ENCODE measurements around the gene ESYT1.

ESYT1 gene

DNA sequence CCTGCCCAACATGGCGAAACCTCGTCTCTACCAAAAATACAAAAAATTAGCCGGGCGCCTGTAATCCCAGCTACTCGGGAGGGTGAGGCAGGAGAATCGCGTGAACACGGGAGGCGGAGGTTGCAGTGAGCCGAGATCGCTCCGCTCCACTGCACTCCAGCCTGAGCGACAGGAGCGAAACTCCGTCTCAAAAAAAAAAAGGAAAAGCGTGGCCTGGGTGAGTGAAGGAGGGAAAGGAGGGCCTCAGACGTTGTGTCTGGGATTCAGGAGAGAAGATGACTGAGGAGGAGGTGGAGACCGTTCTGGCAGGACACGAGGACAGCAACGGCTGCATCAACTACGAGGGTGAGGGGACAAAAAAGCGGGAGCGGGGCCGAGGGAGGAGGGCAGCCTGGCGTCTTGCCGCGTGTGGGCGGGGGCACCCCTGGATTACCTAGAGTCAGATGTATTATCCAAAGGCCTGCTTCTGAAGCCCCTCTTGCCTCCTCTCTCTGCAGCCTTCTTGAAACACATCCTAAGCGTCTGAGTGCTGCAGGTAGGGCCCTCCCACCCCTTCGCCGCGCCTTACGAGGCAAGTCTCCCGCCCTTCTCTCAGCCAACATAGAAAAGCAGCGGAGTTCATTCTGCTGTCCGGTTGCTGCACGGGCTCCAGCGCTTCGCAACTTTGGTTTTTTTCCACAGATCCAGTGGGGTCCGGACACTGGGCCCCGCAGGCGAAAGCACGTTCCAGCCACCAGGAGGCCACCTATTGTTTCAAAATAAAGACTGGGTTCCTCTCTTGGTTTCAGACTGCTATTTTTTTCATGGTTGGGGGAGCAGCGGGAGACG is 29.3 kb downstream of the ESYT1 start:
- DNase-seq, result peak; percentile 67

DNA sequence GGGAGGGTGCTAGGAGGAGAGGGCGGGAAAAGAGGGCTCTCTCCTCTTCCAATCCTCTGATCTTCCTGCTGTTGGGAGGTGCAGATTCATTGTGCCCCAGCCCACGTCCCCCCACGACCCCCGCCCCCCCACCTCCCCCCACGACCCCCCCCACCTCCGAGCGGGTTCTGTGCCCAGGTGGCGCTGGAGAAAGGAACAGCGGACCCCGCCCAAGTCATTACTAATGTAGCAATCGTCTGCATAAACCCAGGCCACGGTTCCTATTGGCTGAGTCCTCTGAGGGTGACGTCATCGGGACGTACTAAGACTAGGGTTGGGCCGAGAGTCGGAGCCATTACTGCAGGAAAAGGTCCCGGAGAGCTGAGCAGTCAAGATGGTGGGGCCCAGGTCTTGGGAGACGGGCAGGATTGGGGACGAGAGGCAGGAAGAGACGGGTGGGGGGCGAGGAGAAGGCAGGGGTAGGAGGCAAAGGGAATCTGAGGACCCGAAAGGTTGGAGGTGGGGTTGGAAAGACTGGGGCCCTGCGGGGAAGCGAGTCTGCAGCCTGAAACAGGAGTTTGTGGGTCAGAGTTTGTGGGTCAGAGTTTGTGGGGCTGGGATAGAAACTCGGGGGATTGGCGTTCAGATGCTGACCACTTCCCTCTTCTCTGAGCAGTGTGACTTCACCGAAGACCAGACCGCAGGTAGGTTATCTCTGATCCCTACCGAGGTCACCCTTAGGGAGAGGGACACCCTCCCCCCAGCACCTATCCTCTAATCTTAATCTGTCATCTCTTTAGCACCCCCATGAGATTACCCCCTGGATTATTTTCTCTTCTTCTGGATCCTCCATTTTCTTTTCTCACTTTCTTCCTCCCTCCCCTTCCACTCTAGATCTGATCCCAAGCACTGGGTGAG is 30.2 kb downstream of the ESYT1 start, which contains the start of gene MYL6:
Gene MYL6 (plus strand): TSS at position 331 of the 897 bp plus-strand sequence. CDS start 43 bp downstream, at position 374.
- peak; percentile 94 for DNase-seq

GRCh38 chr12:56158926-56159461 is 30.9 kb downstream of the ESYT1 start:
- DNase-seq, result peak; percentile 37

- no peak for DNase-seq
Measured at GRCh38 chr12:56159482-56160192, 31.6 kb downstream of the ESYT1 start.

- peak; percentile 80 for DNase-seq
Measured at GRCh38 chr12:56160193-56160763, 32.2 kb downstream of the ESYT1 start.

DNA sequence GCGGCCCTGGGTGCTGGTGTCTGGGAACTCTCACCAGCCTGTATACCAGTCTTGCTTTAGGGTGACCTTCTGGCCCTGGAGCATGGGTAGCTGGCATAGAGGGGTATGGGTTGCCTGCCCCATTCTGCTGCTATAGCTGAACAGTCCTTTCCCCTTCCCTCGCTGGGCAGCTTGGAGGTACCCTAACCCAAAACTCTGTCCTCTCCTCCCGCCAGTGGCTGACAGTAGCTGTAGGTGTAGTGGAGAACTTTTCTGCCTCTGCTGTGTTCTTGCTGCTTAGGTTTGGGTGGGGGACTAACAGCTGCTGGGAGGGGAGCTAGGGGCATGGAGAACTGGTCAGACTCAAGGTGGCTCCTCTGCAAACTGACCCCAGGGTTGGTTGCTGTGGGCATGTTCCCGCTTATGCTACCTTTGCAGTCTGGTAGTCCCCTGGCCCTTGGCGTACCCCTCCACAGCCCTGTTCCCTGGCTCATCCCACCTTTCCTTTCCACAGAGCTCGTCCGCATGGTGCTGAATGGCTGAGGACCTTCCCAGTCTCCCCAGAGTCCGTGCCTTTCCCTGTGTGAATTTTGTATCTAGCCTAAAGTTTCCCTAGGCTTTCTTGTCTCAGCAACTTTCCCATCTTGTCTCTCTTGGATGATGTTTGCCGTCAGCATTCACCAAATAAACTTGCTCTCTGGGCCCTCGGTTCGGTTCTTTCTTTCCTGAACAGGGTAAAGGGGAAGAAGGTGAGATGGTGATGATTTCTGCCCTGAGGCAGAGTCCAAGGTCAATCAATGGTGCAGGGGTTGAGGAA is 33.0 kb downstream of the ESYT1 start:
- no peak for DNase-seq

DNA sequence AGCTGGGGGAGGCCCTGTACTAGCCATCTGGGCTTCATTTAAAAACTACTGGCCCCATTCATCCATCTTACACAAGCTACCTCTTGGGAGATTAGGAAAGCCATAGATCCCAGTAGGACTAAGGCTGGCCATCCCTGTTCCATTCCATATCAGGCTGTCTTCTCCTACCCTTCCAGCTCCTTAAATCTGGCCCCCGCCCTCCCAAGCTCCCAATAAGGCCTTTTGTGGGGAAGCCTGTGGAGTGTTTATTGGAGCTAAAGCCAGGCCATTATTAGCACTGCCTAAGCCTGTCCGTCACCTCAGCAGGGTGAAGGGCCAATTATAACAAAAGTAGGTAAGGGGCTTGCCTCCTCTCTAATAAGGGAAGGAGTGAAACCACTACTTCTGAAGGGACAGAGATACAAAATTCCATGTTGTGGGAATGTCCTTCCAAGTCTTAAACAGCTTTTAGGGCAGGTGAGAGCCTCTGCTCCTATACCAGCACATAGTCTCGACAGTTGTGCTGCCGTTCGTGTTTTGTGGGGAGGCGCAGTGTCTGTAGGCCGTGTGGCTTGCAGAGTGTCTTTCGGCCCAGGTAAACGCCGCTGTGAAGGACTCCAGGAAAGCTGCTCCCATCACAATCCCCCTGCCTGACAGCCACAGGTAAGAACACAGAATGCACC is 33.8 kb downstream of the ESYT1 start:
- DNase-seq, result no peak

- no peak for DNase-seq
Measured at GRCh38 chr12:56162468-56163290, 34.6 kb downstream of the ESYT1 start.

- DNase-seq, result no peak
Measured at GRCh38 chr12:56163533-56164344, 35.7 kb downstream of the ESYT1 start.

DNA sequence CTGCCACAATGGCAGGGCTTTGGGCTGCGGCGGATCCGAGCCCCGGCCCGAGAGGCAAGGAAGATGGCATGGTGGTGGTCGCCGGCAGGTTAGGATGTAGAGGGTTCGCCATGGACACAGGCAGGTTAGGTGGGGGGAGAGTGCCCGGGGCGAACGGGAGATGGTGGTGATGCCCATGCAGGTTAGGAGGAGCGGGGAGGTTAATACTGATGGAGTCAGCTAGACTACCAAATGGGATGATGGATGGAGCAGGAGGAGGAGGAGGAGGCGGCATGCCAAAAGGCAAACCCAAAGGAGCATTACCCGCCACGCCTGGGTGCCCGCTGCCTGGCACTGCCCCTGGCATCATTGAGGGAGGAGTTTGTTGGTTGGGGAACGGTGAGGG is 36.3 kb downstream of the ESYT1 start:
- no peak for DNase-seq

GRCh38 chr12:56165369-56165768 is 37.3 kb downstream of the ESYT1 start:
- no peak for DNase-seq

GRCh38 chr12:56169229-56169759 is 41.2 kb downstream of the ESYT1 start:
- no peak for DNase-seq

- no peak for DNase-seq
Measured at GRCh38 chr12:56172839-56173238, 44.8 kb downstream of the ESYT1 start.

GRCh38 chr12:56178347-56178746 is 50.3 kb downstream of the ESYT1 start:
- DNase-seq, result no peak

- no peak for DNase-seq
Measured at GRCh38 chr12:56186957-56187356, 58.9 kb downstream of the ESYT1 start.

DNA sequence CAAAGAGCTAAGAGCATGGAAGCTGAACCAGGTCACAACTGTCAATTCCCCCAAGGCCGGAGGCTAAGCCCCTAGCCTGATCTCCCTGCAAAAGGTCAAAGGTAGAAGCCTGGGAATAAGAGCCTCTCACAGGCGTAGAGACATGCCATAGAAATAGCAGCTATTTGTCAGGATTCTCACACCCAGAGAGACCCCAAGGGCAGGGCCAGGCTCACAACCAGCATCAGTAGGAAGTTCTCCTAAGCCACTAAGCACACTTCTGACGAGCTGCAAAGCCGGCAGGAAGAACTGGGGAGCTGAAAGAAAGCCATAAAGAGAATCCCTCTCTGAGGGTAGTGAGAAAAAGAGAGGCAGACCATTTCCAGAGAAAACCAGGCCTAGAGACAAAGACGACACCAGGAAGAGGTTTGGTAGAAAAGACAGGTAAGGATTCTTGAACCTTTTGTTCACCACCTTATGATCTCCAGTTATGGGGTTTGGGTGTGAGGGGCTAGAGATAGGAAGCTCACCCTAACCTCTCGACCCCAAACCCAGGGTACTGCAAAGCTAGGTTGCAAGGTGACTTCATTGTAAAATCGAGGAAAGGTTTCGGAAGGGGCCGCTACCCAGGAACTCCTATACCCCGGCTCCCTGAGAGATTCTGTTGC is 60.2 kb downstream of the ESYT1 start:
- peak; percentile 19 for DNase-seq

- DNase-seq, result no peak
Measured at GRCh38 chr12:56188778-56189098, 60.7 kb downstream of the ESYT1 start.

DNA sequence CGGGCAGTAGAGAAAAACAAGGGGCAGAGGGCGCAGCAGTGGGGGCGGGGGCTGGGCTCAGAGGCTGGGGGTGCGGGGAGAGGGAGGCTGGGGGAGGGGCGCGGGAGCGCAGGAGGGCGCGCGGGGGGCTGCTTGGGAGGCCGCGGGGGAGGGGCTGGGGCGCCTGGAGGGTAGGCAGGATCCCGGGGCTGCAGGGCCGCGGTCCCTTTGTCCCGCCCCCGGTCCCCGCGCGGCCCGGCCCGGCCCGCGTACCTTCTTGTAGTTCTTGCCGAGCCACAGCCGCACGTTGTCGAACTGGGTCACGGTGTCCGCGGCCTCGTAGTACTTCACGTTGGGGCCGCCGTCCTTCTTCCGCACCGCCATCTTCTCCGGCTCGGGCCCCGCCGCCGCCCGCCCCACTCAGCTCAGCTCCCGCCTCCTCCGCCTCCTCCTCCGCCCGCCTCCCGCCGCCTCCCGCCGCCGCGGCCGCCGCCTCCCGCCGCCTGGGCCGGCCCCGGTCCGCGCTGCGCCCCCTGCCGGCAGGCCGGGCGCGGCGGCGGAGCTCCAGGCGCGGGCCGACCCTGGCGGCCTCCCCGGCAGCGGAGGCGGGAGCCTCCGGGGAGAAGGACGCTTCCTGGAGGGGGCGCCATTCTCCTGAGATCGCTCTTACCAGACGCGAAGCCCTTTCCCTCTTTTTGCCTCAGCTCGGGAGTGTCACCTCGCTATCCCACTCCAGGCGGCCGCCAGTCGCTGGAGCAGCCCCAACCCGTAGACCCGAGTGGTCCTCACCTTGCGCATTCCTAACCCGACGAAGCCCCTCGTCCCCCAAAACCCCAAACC is 61.2 kb downstream of the ESYT1 start, which contains the start of gene SMARCC2:
Gene SMARCC2 (minus strand): TSS at position 385 of the 819 bp plus-strand sequence. CDS start 22 bp downstream, at position 363.
- peak; percentile 86 for DNase-seq
